Testis (tissue), 2 donors: Measurements from ENCODE around the gene SIRT6.

Source experiments
- CTCF ChIP-seq, 3 experiments: fragments of 450-650 bp in 2 of 3; fragments of 200-600 bp in 1 of 3; sonication (generic) in 1 of 3; IDR thresholded peaks; one replicate each; pipeline ENCODE4 v1.5.1; 2016 to 2019; ENCODE audit warnings: antibody characterized with exemption in 3 of 3, mild to moderate bottlenecking in 2 of 3, moderate library complexity in 1 of 3
- POLR2A ChIP-seq: fragments of 450-650 bp; IDR thresholded peaks from one replicate; pipeline ENCODE4 v1.6.1; 2017; ENCODE audit warnings: antibody characterized with exemption, mild to moderate bottlenecking, moderate library complexity

GRCh38 chr19:4173479-4174212 lies 8.7 kb downstream of the SIRT6 start:
- TF ChIP-seq CTCF (IDR thresholded peaks at IDR 0.05) (no peak), POLR2A (no peak)
